GM12891 (cell line): ENCODE measurements around the gene CNIH3.

ENCODE experiments used
- PAX5 ChIP-seq: IDR thresholded peaks from 2 replicates; pipeline ENCODE4 v1.6.1; 2011; ENCODE audit warnings: low read length, moderate library complexity, mild to moderate bottlenecking; ENCODE audit not compliant: insufficient read depth, severe bottlenecking
- POLR2A ChIP-seq: IDR thresholded peaks from 2 replicates; pipeline ENCODE4 v1.6.1; 2011; ENCODE audit warnings: low read depth, low read length, control low read depth
- POLR2AphosphoS5 ChIP-seq: IDR thresholded peaks from 2 replicates; pipeline ENCODE4 v1.6.1; 2011; ENCODE audit warnings: low read depth, low read length, control low read depth
- SPI1 ChIP-seq: IDR thresholded peaks from 2 replicates; pipeline ENCODE4 v1.6.1; 2011; ENCODE audit warnings: low read depth, low read length, control low read depth
- TAF1 ChIP-seq: IDR thresholded peaks from 2 replicates; pipeline ENCODE4 v1.6.1; 2011; ENCODE audit warnings: low read depth, low read length, control low read depth

DNA sequence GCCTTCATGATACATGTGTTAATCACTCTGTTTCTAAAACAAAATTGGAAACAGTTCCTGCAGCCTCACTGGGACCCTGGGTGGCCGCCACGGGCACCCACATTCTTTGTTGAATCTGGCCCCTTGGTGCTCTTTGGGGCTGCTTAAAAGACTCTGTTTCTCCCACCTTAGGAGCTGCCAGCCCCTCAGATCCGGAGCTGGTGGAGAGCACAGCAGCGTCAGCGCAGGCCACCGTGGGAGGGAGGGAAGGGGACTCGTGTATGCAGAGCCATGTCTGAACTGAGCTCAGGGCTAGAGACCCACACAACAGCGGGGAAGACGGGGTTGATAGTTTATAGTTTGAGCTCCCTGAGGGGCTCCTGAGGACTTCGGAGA is 121.2 kb downstream of the CNIH3 start:
- no peak for TF ChIP-seq POLR2A
- no peak for TF ChIP-seq POLR2AphosphoS5
- no peak for TF ChIP-seq TAF1
- no peak for TF ChIP-seq SPI1
- TF ChIP-seq PAX5, result no peak
